WTC11 (cell line): Measurements from ENCODE around the gene RTKN2.

Experiments used
- ATF6 ChIP-seq: sonication (generic); formaldehyde crosslinking; IDR thresholded peaks from 2 replicates; pipeline ENCODE4 v1.8.1; 2023; ENCODE audit warnings: mild to moderate bottlenecking, missing genetic modification reagents
- CREB1 ChIP-seq: sonication (generic); formaldehyde crosslinking; IDR thresholded peaks from 2 replicates; pipeline ENCODE4 v1.8.0; 2023; ENCODE audit warnings: mild to moderate bottlenecking, missing genetic modification reagents
- CTCF ChIP-seq: fragments of 200-600 bp; IDR thresholded peaks from 2 replicates; pipeline ENCODE4 v1.8.0; 2022; ENCODE audit warnings: antibody characterized with exemption
- IRF2 ChIP-seq: sonication (generic); formaldehyde crosslinking; IDR thresholded peaks from 2 replicates; pipeline ENCODE4 v1.8.0; 2022; ENCODE audit warnings: low read depth, missing genetic modification reagents, borderline replicate concordance
- NFYB ChIP-seq: sonication (generic); formaldehyde crosslinking; conservative IDR thresholded peaks from 2 replicates; pipeline ENCODE4 v1.8.0; 2022; ENCODE audit warnings: low read depth, missing genetic modification reagents
- NR1H2 ChIP-seq: sonication (generic); formaldehyde crosslinking; IDR thresholded peaks from 2 replicates; pipeline ENCODE4 v1.9.0; 2021; ENCODE audit warnings: mild to moderate bottlenecking, moderate library complexity, missing genetic modification reagents
- SMAD3 ChIP-seq: sonication (generic); formaldehyde crosslinking; IDR thresholded peaks from 2 replicates; pipeline ENCODE4 v1.8.0; 2022; ENCODE audit warnings: missing genetic modification reagents, mild to moderate bottlenecking, borderline replicate concordance
- USF1 ChIP-seq: sonication (generic); formaldehyde crosslinking; IDR thresholded peaks from 2 replicates; pipeline ENCODE4 v1.8.0; 2022; ENCODE audit warnings: mild to moderate bottlenecking, missing genetic modification reagents
- USF2 ChIP-seq: sonication (generic); formaldehyde crosslinking; IDR thresholded peaks from 2 replicates; pipeline ENCODE4 v1.8.1; 2023; ENCODE audit warnings: mild to moderate bottlenecking, missing genetic modification reagents, moderate library complexity
- ZSCAN18 ChIP-seq: fragments of 250-450 bp; sonication (Bioruptor Pico); IDR thresholded peaks from 2 replicates; pipeline ENCODE4 v2.1.2; 2022; ENCODE audit warnings: mild to moderate bottlenecking, moderate library complexity

GRCh38 chr10:62233356-62234076, 35.1 kb downstream of the RTKN2 start:
- TF ChIP-seq CTCF (no peak), ZSCAN18 (no peak), SMAD3 (CRISPR knock-in tag) (no peak), USF1 (CRISPR knock-in tag) (no peak), USF2 (CRISPR knock-in tag) (no peak), IRF2 (CRISPR knock-in tag) (no peak), ATF6 (CRISPR knock-in tag) (no peak), NFYB (CRISPR knock-in tag) (no peak), CREB1 (CRISPR knock-in tag) (no peak), NR1H2 (no peak)
